GM21825 (cell line): Measurements from ENCODE around the gene TMEM134.
A peak's percentile ranks its signal among the peaks of the same experiment; 100 is the strongest.
"Not testable (repeated sequence)": the region's sequence is repeated elsewhere in the genome, so short reads cannot be mapped to it uniquely, and the experiment has no call there.

Experiments used
- ATAC-seq: cut with Tn5 transposase; IDR thresholded peaks from one replicate; pipeline ENCODE4 v1.9.1; 2021; ENCODE audit warnings: mild to moderate bottlenecking, moderate library complexity; ENCODE audit not compliant: unreplicated experiment

The TMEM134 gene

GRCh38 chr11:67428052-67429001, 40.7 kb downstream of the TMEM134 start, which contains the start of gene RPS6KB2:
Gene RPS6KB2, plus strand, starts transcription at chr11:67428494. Its CDS starts 52 bp downstream, at chr11:67428546.
- ATAC-seq, result peak; percentile 82

DNA sequence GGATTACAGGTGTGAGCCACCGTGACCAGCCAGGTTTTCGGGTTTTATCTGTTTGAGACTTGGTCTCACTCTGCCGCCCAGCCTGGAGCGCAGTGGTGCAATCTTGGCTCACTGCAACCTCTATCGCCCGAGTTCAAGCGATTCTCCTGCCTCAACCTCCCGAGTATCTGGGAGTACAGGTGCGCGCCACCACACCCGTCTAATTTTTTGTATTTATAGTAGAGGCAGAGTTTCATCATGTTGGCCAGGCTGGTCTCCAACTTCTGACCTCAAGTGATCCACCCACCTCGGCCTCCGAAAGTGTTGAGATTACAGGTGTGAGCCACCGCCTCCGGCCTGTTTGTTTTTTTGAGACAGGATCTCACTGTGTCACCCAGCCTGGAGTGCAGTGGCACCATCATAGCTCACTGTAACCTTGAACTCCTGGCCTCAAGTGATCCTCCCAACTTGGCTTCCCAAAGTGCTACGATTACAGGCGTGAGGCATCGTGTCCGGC, 41.6 kb downstream of the TMEM134 start:
- ATAC-seq, result not testable (repeated sequence)

- no peak for ATAC-seq
Observed at GRCh38 chr11:67423891-67424613, 45.0 kb downstream of the TMEM134 start.

GRCh38 chr11:67423466-67423865, 45.6 kb downstream of the TMEM134 start:
- ATAC-seq, result no peak

- no peak for ATAC-seq
Observed at GRCh38 chr11:67422891-67423290, 46.2 kb downstream of the TMEM134 start.

- ATAC-seq, result no peak
Observed at GRCh38 chr11:67421430-67422031, 47.5 kb downstream of the TMEM134 start.

- ATAC-seq, result peak; percentile 68
Observed at GRCh38 chr11:67420646-67421429, 48.2 kb downstream of the TMEM134 start.

- no peak for ATAC-seq
Observed at GRCh38 chr11:67420147-67420645, 48.9 kb downstream of the TMEM134 start.

- ATAC-seq, result no peak
Observed at GRCh38 chr11:67419325-67420049, 49.6 kb downstream of the TMEM134 start.

DNA sequence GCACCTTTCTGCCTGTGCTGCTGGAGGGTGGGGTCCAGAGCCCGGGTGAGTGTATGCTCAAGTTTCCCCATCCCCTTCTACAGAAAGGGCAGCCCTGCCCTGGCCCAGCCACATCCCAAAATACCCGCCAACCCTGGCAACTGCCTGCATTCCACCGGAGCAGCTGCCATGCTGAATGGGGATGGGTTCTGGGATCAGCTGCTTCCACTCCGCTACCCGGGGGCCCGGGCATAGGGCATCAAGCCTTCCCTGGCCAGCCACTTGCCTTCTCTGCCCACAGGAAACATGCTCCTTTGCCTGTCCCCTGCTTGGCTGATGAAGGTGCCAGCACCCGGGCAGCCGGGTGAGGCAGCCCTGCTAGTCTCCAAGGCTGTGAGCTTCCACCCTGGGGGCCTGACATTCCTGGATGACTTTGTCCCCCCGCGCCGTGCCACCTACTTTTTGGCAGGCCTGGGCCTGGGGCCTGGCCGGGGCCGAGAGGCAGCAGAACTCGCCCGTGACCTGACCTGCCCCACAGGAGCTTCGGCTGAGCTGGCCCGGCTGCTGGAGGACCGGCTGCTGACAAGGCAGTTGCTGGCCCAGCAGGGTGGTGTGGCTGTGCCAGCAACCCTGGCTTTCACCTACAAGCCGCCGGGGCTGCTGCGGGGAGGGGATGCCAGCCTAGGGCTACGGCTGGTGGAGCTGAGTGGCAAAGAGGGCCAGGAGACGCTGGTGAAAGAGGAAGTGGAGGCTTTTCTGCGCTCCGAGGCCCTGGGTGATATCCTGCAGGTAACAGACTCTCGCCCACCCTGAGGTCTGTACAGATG, 50.4 kb downstream of the TMEM134 start:
- ATAC-seq, result no peak

GRCh38 chr11:67417425-67417824, 51.6 kb downstream of the TMEM134 start:
- no peak for ATAC-seq

- ATAC-seq, result no peak
Observed at GRCh38 chr11:67416416-67417335, 52.4 kb downstream of the TMEM134 start.

DNA sequence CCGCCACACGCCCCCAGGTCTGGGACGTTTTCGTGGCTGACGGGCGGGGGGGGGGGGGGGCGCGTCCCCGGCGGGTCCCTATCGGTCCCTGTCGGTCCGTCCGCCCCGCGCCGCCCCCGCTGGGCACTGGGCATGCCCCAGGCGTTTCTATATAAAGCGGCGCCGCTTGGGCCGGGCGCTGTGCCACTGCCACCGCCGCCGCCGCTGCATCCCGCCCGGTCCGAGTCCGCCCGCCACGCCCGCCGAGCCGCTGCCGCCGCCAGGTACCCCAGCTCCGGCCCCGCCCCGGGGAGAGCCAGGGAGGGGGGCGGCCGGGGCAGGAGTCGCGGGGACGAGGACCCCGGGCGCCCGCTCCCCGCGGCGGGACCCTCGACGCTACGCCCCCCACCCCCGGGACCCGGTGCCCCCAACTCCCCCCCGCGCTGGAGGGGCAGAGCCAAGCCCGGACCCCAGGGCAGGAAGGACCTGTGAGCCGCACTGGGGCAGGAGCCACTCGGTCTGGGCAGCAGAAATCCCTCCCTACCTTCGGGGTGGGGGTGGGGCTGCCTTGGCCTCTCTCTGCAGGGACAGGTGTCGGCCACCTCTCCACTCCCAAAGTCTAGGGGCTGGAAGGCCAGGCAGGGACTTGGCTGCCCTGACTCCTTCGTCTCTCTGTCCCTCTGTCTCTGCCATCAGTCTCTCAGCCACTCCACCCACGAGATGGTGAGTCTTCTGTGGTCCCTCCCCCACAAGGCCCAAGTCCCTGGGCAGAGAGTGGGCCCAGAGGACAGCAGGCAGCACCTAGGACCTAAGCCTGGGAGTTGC, 53.3 kb downstream of the TMEM134 start, which contains the start of gene CARNS1:
Gene CARNS1 (plus strand): TSS at position 178 of the 804 bp plus-strand sequence. CDS start 522 bp downstream, at position 700.
- ATAC-seq, result no peak

DNA sequence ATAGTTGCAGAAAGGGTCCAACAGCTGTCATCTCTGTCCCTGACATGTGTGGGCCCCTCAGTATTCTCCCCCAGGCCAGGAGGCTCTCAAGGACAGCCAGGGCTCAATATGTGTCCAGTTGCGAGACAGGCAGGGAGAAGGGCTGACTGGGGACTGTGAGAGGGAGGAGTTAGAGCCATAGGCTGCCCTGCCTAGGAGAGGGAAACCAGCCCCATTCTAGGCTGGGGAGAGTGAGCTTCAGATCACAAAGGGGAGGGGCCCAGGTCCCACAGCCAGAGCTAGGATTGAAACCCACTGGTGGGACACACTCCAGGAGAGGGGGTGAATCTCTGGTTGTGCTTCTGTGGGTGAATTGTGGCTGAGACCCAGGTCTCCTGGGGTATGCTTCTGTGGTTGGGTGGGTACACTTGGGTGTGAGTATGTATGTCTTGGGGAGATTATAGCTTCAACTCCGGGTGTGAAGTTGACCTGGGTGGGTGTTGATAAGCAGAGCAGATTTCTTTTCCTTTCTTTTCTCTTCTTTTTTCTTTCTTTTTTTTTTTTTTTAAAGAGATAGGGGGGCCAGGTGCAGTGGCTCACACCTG, 55.7 kb downstream of the TMEM134 start:
- no peak for ATAC-seq

DNA sequence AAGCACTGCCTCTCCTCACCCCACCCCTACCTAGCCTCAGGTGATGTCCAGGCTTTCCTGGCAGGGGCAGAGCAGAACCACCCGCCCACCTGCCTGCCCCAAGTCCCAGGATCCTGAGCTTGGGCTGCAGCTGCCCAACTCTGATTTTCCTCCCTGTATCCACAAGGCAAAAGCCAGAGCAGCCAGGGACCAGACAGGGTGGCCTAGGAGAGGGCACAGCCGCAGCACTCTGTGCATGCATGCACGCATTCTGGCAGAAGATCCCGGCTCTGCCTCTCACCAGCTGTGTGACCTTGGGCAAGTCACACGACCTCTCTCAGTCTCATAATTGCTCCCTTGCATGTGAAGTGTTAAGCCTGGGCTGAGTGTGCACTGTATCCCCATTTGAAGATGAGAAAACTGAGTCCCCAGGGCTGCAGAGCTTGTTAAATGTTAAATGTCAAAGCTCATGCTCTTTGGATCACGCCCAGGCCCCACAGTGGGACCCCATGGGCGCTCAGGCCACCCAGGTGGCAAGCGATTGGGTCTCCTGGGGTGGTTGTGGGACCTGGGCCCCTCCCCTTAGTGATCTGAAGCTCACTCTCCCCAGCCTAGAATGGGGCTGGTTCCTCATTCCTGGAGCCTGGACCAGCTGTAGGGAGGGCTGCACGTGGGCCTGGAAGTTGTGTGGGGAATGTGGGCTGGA, 56.4 kb downstream of the TMEM134 start:
- no peak for ATAC-seq

- ATAC-seq, result no peak
Observed at GRCh38 chr11:67411785-67412152, 57.3 kb downstream of the TMEM134 start.
